Myocyte (in vitro differentiated cells): Measurements from ENCODE around the gene GCAT. TPM values are rescaled to one million over a fixed set of nuclear protein-coding genes. Genes with fewer than 3 reads are reported as not detected.
A peak's percentile ranks its signal among the peaks of the same experiment; 100 is the strongest.

Experiments
- DNase-seq: peaks from one replicate; pipeline ENCODE4 v3.0.0-alpha.2; 2012; ENCODE audit warnings: low read depth
- total RNA-seq: library from RNA; depleted of rRNA; stranded (reverse); fragments of >200 nt; gene quantifications from 2 replicates; pipeline ENCODE4 v1.2.3, GENCODE V29; 2014

The GCAT gene
- total RNA-seq, 1 donor from 2014 or later = 55.5 TPM

DNA sequence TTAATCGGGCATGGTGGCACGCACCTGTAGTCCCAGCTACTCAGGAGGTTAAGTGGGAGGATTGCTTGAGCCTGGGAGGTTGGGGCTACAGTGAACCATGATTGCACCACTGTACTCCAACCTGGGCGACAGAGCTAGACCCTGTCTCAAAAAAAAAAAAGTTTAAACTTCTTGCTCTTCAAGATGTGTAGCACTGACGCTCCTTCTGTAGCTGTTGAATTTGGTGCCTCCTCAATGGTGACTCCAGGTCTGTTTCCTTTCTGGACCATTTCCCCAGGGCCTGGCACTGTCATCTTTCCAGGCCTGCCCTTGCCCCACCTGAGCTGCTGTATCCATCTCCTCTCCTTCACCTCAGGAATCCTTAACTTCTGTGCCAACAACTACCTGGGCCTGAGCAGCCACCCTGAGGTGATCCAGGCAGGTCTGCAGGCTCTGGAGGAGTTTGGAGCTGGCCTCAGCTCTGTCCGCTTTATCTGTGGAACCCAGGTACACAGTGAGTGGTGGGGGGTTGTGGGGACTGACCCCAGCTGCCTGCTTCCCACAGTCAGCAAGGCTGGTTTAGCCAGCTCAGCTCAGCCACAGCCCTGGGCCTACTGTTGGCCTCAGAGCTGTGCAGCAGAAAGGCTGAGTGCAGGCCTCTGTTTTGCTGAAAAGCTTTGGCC, 2.1 kb downstream of the GCAT start:
- no peak for DNase-seq

DNA sequence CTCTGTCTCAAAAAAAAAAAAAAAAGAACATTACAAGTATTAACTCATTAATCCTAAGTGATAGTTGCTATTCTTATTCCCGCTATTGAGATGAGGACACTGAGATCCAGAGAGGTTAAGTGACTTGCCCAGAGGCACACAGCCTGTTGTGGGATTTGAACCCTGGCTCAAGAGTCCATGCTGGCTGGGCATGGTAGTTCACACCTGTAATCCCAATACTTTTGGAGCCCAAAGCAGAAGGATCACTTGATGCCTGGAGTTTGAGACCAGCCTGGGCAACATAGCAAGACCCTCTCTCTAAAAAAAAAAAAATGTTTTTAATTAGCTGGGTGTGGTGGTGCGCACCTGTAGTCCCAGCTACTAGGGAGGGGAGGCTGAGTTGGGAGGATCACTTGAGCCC, 4.1 kb downstream of the GCAT start:
- DNase-seq = no peak

DNA sequence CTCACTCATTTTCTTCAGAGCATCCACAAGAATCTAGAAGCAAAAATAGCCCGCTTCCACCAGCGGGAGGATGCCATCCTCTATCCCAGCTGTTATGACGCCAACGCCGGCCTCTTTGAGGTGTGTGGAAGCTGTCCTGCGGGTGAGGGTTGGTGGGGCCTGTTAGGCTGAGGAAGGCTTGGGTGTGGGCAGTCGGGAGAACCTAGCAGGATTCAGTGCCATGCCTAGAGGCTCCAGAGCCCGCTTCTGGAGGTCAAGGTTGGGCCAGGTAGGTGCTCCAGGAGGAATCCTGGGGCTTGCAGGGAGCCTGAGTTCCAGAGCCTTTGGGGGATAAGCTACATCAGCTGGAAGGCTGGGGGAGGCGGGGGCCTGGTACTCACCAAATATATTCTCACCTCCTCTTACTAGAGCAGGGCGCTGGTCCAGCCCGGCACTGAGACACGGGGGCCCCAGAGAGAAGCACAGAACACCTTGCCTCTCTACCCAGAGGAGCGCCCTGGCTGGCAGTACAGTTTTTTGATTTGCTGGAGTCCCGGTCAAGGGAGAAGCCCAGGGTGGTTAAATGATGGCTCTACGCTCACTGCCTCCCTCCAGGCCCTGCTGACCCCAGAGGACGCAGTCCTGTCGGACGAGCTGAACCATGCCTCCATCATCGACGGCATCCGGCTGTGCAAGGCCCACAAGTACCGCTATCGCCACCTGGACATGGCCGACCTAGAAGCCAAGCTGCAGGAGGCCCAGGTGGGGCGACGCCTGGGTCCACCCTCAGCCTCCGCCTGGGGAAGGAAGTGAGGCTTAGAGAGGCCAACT, 5.3 kb downstream of the GCAT start:
- no peak for DNase-seq

DNA sequence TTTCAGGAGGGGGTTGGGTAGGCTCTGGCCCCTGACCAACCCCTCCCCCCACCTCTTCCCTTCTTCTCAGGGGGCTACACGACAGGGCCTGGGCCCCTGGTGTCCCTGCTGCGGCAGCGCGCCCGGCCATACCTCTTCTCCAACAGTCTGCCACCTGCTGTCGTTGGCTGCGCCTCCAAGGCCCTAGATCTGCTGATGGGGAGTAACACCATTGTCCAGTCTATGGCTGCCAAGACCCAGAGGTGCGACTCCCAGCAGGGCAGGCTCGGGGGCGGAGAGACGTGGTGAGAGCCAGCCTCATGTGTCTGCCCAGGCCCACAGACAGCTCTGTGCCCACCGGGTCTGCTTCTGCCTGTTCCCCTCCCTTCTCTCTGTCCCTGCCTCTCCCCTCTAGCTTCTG, 7.9 kb downstream of the GCAT start:
- no peak for DNase-seq

DNA sequence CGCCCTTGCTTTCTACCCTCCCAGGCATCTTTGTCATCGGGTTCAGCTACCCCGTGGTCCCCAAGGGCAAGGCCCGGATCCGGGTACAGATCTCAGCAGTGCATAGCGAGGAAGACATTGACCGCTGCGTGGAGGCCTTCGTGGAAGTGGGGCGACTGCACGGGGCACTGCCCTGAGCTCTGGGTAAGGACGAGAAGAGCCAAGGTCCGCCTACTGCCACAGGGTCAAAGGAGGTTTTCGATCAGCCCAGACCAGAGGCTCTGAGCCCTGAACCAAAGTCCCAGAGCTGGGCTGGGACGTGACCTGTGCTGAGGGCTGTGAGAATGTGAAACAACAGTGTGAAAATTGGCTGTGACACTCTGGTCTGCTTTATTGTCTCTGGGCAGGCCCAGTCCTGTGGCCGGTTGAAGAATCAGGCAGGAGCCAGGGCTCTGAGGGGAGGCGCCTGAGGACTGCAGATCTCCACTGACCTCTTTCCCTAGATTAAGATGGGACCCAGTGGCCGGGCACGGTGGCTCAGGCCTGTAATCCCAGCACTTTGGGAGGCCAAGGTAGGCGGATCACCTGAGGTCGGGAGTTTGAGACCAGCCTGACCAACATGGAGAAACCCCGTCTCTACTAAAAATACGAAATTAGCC, 8.9 kb downstream of the GCAT start:
- DNase-seq = no peak

DNA sequence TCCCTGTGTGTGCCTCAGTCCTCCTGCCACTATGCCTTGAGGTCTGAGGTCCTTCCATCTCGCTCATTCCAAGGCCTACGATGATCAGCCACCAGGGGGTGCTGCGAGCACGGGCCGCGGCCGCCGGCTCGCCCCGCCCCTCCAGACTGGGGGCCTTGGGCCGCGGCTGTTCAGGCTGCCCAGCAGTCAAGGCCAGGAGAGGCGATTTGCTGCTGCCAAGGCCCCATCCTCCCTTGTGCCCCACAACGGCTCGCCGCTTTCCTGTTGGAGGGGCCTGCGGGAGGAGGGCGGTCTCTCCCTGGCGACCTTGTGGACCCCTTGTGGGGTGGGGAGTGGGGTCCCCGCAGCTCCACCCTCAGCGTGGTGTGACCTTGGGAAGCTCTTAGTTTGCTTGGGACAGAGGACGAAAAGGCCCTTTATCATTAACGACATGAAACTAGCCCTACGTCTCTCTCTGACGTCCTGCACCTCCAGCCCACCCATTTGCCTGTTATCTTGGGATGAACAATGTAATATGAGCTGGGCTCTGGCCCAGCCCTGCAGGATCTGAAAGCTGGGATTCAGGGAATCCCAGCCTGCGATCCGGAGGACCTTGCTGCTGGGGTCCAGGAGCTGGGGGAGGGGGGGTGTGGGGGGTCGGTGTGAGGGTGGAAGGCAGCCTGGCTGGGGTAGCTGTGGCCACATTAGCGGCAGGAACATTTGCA, 10.1 kb downstream of the GCAT start:
- peak; percentile 86 for DNase-seq

DNA sequence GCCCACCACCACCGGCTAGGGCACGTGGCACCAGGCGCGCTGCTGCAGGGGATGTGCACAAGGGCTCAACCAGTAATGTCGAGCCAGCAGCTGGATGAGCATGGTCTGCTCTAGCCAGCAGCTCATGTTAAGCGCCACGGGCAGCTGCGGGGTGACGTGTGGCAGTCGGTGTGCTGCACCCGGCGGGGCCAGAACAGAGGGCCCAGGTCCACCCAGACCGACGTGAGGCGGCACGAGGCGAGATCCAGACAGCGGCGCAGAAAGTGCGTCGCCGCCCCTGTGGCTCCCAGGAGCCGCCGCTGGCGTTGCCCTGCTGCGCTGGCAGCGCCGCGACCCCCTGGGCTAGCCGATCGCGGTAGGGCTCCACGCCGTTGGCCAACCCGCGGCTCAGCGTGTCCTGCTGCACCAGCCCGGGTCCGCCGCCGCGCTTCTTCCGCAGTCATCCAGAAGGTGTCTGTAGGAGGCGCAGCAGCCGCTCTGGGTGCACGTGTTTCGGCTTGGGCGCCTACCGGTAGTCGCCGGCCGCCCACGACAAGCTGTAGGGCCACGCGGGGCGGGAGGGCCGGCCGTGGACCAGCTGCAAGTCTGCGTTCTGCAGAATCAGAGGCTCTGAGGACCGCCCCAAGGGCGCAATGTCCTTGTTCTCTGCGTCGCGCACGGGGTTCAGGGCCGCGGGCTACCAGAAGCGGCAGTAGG, 10.8 kb downstream of the GCAT start:
- peak; percentile 27 for DNase-seq

DNA sequence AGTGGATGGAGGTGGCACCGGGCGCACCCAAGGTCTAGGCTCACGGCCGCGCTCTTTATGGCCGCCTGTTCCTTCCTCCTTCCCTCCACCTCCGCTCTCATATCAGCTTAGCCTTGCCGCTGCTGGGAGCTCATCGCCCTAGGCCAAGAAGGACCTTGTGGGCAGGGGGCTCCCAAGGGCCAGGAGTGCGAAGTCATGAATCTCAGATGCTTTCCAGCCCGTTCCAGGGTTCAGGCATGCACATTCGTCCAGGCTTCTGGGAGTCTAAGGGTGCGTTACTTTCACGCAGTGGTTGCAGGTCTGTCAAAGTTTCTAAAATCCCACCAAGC, 11.3 kb downstream of the GCAT start:
- no peak for DNase-seq

DNA sequence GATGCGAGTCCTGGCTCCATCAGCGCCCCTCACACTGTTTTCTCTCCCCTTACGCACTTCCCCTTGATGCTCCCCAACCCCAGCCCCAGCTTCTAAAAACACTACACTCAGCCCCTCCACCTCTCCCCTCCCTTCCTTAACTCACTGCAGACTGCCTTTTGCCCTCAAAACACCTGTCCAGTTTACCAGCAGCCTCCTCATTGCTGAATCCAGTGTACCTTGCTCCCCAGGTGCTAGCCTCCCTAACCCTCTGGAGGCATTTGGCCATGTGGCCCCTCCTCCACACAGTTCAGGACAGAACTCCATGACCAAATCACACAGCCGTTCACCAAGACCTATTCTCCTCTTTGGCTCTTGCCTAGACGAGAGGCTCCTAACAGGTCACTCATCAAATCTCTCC, 12.6 kb downstream of the GCAT start:
- DNase-seq = no peak

DNA sequence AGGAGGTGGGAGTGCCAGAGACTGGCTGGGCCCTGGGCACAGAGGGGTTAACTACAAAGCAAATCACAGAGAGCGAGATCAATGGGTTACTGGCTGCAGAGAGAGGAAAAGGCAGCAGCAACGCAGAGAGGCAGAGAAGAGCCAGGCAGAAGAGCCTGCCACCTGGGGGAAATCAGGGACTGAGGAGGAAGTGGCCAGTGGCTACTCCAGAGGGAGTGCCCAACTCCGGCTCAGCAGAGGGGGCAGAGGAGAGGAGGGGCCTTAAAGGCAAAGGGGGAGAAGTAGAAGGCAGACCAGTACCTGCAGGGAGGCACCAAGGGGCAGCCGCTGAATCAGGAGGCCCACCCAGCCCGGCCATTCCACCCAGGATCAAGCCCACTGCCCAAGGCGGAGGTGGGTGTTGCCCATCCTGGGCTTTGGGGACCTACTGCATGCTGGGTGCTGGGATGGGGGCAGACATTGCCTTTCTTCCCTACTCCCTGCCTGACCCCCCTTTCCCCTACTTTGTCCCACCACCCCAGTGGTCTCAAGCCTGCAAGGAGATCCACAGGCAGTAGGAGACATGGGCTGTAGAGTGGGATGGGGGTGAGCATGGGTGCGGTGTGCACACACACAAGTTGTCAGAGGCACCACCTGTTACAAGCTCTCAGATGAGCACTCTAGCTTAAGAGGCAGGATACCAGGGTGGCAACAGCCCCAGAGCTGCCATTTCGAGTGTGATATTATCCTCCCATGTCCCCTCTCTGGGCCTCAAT, 14.5 kb downstream of the GCAT start:
- DNase-seq = no peak

DNA sequence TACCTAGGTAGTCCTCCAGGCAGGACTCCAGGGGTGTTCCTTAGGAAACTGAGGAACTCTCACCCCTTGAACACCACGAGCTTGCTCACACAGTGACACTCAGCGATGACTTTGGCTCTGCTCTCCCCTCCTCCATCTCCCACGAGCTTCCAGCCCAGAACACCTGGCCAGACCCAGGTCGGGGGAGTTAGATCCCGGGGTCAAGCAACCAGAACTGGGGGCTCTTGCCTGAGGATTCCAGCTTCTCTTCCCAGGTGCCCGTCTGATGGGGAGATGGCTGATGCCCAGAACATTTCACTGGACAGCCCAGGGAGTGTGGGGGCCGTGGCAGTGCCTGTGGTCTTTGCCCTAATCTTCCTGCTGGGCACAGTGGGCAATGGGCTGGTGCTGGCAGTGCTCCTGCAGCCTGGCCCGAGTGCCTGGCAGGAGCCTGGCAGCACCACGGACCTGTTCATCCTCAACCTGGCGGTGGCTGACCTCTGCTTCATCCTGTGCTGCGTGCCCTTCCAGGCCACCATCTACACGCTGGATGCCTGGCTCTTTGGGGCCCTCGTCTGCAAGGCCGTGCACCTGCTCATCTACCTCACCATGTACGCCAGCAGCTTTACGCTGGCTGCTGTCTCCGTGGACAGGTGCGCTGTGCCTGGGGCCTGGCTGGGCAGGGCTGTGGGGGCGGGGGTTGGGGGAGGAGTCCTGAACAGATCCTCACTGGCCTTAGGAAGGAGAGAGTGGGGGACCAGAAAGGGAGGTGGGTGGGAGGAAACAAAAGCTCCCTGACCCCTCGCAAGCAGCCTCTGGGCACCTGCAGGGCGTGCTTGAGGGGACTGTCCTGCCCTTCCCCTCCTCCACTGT, 15.6 kb downstream of the GCAT start, which contains the start of gene GALR3:
Gene GALR3 (plus strand): TSS at position 249 of the 852 bp plus-strand sequence. CDS start 25 bp downstream, at position 274.
- DNase-seq = no peak

DNA sequence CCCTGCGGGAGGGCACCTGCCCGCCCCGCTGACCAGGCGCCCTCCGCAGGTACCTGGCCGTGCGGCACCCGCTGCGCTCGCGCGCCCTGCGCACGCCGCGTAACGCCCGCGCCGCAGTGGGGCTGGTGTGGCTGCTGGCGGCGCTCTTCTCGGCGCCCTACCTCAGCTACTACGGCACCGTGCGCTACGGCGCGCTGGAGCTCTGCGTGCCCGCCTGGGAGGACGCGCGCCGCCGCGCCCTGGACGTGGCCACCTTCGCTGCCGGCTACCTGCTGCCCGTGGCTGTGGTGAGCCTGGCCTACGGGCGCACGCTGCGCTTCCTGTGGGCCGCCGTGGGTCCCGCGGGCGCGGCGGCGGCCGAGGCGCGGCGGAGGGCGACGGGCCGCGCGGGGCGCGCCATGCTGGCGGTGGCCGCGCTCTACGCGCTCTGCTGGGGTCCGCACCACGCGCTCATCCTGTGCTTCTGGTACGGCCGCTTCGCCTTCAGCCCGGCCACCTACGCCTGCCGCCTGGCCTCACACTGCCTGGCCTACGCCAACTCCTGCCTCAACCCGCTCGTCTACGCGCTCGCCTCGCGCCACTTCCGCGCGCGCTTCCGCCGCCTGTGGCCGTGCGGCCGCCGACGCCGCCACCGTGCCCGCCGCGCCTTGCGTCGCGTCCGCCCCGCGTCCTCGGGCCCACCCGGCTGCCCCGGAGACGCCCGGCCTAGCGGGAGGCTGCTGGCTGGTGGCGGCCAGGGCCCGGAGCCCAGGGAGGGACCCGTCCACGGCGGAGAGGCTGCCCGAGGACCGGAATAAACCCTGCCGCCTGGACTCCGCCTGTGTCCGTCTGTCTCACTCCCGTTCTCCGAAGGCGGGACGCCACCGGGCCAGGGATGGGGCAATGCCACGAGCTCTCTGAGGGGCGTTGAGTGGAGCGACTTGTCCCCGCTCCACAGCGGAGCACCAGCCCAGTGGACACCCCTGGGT, 17.2 kb downstream of the GCAT start:
- DNase-seq = no peak

DNA sequence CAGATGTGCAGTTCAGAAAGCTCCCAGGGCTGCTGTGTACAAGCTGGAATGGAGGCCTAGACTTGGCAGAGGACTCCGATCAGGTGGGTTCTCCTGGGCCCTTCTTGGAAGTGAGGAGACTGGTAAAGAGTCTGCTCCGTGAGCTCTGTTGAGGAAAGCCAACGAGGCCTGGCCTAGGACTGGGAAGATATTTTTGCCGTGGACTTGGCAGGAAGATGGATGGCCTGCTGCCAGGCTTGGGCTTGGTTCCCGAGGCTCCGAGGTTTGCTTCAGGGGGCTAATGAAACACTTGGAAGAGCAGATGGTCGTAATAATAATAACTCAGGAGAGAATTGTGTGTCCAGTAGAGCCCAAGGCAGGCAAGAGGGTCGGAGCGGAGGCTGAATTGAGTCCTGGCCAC, 19.3 kb downstream of the GCAT start:
- peak; percentile 33 for DNase-seq

DNA sequence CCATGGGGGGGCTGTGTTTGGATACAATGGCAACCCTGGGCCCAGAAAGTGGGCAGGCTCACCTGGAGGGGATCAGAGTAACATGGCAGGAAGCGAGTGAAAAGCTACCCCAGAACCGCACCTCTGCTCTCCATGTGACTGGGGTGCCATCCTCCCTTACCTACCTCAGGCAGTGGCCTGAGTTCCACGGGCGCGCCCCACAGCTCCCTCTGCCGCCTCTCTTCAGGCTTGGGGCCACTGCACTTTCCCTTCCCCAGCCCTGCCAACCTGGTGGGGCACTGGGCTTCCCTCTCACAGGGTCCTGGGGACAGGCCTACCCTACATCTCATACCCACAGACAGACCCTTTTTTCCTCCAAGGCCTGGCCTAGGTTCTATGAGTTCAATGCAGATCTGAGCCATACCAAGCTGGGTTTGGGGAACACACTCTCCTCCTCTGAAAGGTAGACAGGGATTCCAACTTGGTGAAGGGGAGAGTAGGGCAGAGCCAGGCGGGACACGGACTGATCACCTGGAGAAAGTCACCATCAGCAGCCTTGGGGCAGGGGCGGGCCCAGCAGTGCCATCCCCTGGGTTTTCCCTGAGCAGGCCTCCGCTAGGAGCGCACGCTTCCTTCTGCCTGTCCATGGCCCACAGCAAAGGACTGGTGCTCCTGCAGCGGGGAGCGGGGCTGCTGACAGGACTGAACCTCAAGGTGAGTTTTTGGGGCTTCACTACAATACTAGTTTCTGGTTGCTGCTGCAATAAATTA, 22.5 kb downstream of the GCAT start:
- no peak for DNase-seq

DNA sequence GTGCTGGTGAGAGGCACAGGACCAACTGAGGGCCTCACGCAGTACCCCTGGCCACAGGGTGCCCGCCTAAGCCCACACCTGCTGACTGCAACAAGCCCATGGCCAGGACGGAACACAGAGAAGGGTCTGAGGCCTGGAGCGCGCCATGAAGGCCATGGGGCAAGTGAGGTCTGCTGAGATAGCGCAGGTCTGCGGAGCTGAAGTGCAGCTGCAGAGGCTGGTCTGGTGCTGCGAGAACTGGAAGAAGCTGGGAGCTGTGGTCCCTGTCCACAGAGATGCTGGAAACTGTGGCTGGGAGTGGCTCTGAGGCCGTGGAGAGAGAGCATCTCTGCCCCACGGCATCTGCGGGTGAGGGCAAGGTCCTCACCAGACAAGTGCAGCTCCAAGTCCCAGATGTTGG, 23.7 kb downstream of the GCAT start:
- no peak for DNase-seq

DNA sequence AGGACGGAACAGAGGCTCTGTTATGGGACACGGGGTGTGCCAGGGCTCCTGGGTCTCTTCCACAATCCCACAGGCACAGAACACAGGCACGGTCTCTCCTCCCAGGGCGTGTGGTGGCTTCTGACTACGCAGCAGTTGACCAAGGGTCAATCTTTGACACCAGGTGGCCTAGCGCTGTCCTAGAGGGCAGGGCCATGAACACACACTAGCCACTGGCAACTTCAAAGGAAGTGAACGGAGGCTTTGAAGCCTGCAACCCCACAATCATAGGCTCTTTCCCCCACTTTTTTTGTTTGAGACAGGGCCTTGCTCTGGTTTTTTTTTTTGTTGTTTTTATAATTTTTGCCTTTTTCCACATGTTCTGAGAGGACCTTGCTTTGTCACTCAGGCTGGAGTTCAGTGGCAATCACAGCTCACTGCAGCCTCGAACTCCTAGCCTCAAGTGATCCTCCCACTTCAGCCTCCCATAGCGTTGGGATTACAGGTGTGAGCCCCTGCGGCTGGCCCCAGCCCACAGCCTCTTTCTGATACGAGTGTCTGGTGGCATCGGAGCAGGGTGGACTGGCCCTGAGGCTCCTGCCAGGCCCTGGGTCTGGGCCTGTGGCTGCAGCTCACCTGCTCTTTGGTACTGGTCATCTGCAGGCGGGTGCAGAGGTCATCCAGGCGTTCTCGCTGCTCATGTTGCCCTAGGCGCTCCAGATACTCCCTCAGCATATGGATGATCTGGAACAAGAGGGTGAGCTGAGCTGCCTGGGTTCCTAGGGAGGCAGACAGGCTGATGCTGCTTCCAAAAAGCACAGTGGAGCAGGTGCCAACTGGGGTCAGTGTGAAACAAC, 24.5 kb downstream of the GCAT start:
- no peak for DNase-seq
